Activated T-helper 2 cell treated with anti-CD3 and anti-CD28 coated beads, Interferon-gamma antibody, Interleukin-2, Interleukin-4, amounts not matched to agents 10 μg/mL and 5 μg/mL and 100 μg/mL, durations not matched to agents 14 hours and 24 hours and 36 hours (primary cell): Measurements from ENCODE around the gene ZNF32. TPM values are rescaled to one million over a fixed set of nuclear protein-coding genes. Genes with fewer than 3 reads are reported as not detected.
A peak's percentile ranks its signal among the peaks of the same experiment; 100 is the strongest.
"Not testable (repeated sequence)": the region's sequence is repeated elsewhere in the genome, so short reads cannot be mapped to it uniquely, and the experiment has no call there.

ENCODE experiments used
- DNase-seq: peaks from one replicate; pipeline ENCODE4 v3.0.0; 2021; ENCODE audit warnings: low spot score
- H3K27ac Mint-ChIP-seq: one replicate; pipeline ENCODE4 v1.8.0; 2021; ENCODE audit warnings: mixed read lengths
- H3K27me3 Mint-ChIP-seq: one replicate; pipeline ENCODE4 v1.8.0; 2021; ENCODE audit warnings: low read depth, mixed read lengths
- H3K36me3 Mint-ChIP-seq: one replicate; pipeline ENCODE4 v1.8.0; 2021; ENCODE audit warnings: low read depth, mixed read lengths
- H3K4me1 Mint-ChIP-seq: one replicate; pipeline ENCODE4 v1.8.0; 2021; ENCODE audit warnings: low read depth, mixed read lengths
- H3K4me3 Mint-ChIP-seq: one replicate; pipeline ENCODE4 v1.8.0; 2021; ENCODE audit warnings: low read depth, mild to moderate bottlenecking, moderate library complexity, mixed read lengths
- H3K9me3 Mint-ChIP-seq: one replicate; pipeline ENCODE4 v1.8.0; 2021; ENCODE audit warnings: mixed read lengths
- intact Hi-C: fragments of 100-400 bp; cut with micrococcal nuclease; formaldehyde crosslinking; loops from one replicate; pipeline ENCODE4 v1.15.1; 2023
- total RNA-seq: library from RNA; stranded (reverse); gene quantifications from 2 replicates; pipeline ENCODE4 v1.2.3, GENCODE V29; 2022

ZNF32 gene
- total RNA-seq, 1 donor from 2014 or later = 12.1 TPM

DNA sequence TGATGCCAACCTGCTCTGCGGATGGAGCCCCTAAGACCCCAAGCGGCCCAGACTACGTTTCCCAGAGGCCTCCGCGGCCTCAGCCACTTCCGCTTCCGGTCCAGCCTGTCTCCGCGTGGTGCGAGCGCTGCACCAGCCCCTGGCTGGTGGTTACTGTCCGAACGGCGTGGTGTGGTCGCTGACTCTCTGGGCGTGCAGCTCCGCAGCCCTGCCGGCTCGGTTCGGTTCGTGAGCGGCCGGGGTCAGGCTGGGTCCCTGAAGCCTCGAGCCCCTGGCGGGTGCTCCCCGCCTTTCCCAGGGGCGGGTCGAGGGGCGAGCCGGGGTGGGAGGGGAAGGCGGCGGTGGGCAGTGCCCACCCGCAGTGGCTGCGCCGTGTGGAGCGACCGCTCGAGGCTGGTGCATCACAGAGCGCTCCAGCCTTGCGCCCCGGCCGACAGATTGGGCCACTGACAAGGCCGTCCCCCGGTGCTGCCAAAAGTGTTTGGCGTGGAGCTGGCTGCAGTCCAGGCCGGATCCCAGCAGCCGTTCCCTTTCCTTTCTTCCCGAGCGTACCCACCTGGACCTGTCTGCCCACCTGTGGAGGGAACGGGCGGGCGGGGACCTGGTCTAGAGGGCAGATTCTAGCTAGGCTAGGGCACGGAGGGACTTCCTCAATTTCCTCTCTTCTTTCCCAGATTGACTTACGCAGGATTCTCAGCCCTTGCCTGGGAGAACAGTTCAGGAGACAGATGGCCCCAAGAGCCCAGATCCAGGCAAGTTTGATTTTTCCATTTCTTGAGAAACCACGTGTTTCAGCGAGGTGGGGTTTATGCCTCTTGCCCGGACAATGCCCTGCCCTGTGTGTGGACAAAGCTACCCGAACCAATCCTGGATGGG is 42.1 kb downstream of the ZNF32 start, which contains the start of gene ZNF485:
Gene ZNF485 (plus strand): TSS at position 116 of the 876 bp plus-strand sequence. CDS start 613 bp downstream, at position 729.
- intact Hi-C loops = loop anchor here (1.0 to 2.0 kb wide), 2 partner anchors 10 to 42 kb away; partner anchors contain the start of gene ZNF32
- H3K9me3 Mint-ChIP-seq = peaks cover 26% of the 10 kb centered on the region
- peak within 1 kb of the TSS; percentile 83 for H3K4me3 Mint-ChIP-seq
- peak within 1 kb of the TSS; percentile 67 for H3K27ac Mint-ChIP-seq
- H3K36me3 Mint-ChIP-seq = peaks cover 46% of the 10 kb centered on the region
- H3K27me3 Mint-ChIP-seq = peaks cover 4% of the 10 kb centered on the region
- peak; percentile 41 for DNase-seq
- peaks cover 14% of the 10 kb centered on the region for H3K4me1 Mint-ChIP-seq

DNA sequence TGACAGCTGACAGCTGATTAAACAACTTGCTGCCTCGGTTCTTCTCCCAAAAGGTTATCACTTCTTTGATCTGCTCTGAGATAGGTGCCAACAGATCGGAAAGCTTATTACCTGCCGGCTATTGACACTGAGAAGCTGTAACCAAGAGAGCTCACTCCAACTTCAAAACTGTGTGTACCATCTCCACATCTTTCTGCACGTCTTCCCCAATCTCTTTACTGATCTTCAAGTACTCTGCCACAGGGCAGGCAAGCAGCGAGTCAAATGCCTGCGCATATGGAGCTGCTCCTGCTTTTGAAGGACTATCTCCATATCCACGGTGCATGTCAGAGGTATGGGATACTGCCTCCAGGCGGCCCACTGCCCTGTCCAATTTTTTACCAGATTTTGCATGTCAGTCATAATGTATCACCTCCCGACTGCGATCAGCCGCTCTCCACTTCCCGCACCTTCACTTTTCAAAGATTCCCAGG is 42.8 kb downstream of the ZNF32 start:
- peaks cover 27% of the 10 kb centered on the region for H3K9me3 Mint-ChIP-seq
- H3K4me1 Mint-ChIP-seq = peaks cover 14% of the 10 kb centered on the region
- H3K36me3 Mint-ChIP-seq = peaks cover 40% of the 10 kb centered on the region
- intact Hi-C loops = loop anchor here (1.0 to 2.0 kb wide), 2 partner anchors 10 to 43 kb away; partner anchors contain the start of gene ZNF32
- H3K27ac Mint-ChIP-seq = peak overlapping the region; percentile 5
- H3K4me3 Mint-ChIP-seq = peak overlapping the region; percentile 83
- H3K27me3 Mint-ChIP-seq = peaks cover 4% of the 10 kb centered on the region
- no peak for DNase-seq

DNA sequence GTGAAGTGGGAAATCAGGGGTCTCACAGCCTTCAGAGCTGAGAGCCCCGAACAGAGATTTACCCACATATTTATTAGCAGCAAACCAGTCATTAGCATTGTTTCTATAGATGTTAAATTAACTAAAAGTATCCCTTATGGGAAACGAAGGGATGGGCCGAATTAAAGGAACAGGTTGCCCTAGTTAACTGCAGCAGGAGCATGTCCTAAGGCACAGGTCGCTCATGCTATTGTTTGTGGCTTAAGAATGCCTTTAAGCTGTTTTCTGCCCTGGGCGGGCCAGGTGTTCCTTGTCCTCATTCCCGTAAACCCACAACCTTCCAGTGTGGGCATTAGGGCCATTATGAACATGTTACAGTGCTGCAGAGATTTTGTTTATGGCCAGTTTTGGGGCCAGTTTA is 47.1 kb downstream of the ZNF32 start:
- H3K4me3 Mint-ChIP-seq, H3K4me1 Mint-ChIP-seq, DNase-seq, intact Hi-C loops, H3K36me3 Mint-ChIP-seq, H3K27me3 Mint-ChIP-seq, H3K27ac Mint-ChIP-seq: not testable (repeated sequence)
- H3K9me3 Mint-ChIP-seq = peaks cover 13% of the 10 kb centered on the region

DNA sequence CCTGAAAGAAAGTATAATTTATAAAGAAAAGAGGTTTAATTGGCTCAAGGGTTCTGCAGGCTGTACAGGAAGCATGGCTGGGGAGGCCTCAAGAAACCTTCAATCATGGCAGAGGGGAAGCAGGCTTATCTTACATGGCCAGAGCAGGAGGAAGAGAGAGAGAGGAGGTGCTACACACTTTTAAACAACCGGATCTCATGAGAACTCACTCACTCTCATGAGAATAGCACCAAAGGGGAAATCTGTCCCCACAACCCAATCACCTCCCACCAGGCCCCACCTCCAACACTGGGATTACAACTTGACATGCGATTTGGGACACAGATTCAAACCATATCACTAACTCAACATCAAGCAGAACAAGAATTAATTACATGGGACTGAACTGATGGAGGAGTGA is 49.3 kb downstream of the ZNF32 start:
- Mint-ChIP-seq H3K27ac (no peak overlapping the region), H3K36me3 (peaks cover 3% of the 10 kb centered on the region), H3K27me3 (peaks cover 9% of the 10 kb centered on the region), H3K4me1 (peaks cover 23% of the 10 kb centered on the region), H3K9me3 (peaks cover 9% of the 10 kb centered on the region), H3K4me3 (no peak overlapping the region)
- no peak for DNase-seq
- intact Hi-C loops = loop anchor here (5.0 to 10.0 kb wide), 6 partner anchors 185 to 1045 kb away; no protein-coding TSS in a partner anchor

DNA sequence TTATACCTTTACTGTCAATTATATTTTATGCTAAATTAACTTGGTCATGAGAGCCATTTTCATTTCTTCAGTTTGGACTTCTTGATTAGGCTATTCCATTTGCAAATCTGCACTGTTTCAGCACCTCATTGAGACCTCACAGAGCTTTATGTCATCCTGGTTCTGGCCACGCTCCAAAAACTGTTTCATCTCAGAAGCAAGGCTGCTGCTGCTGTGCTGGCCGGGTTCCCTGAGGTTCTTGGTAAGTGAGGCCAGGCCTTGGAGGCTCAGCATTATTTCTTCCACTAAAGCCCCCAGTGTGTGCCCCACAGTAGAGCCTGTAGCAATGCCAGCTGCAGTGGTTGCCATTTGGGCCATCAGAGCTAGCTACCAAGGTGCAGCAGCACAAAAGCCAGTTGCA is 50.2 kb downstream of the ZNF32 start:
- peaks cover 26% of the 10 kb centered on the region for H3K4me1 Mint-ChIP-seq
- intact Hi-C loops = loop anchor here (5.0 to 10.0 kb wide), 6 partner anchors 186 to 1044 kb away; no protein-coding TSS in a partner anchor

DNA sequence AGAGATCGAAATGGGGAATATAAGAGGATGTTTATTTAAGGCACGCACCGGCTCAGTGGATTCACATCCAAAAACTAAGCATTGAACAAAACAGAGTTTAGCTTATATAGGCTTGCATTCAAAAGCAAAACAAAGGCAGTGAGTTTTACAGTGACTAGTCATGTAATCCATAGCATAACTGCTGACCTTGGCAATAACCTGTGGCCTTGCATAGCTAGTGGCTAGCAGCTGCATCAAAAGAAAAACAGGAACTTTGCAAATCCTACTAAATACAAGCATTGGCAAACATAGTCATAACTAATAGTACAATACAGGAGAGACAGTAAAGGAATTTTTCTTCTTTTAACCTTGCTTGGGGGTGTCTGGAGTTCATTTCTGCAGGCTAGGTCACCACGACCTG is 52.1 kb downstream of the ZNF32 start:
- H3K4me3 Mint-ChIP-seq = no peak overlapping the region
- peaks cover 12% of the 10 kb centered on the region for H3K27me3 Mint-ChIP-seq
- peaks cover 7% of the 10 kb centered on the region for H3K36me3 Mint-ChIP-seq
- H3K9me3 Mint-ChIP-seq = peaks cover 22% of the 10 kb centered on the region
- no peak overlapping the region for H3K27ac Mint-ChIP-seq
- peaks cover 26% of the 10 kb centered on the region for H3K4me1 Mint-ChIP-seq
- no peak for DNase-seq
- intact Hi-C loops = loop anchor here (1.0 to 10.0 kb wide), 7 partner anchors 10 to 1042 kb away; partner anchors contain the start of gene ZNF485

More for the DNA sequence above, 50.2 kb downstream of the ZNF32 start:
- H3K27me3 Mint-ChIP-seq = peaks cover 14% of the 10 kb centered on the region
- peaks cover 16% of the 10 kb centered on the region for H3K9me3 Mint-ChIP-seq
- H3K36me3 Mint-ChIP-seq = peaks cover 7% of the 10 kb centered on the region
- DNase-seq = no peak
- H3K27ac Mint-ChIP-seq = no peak overlapping the region
- H3K4me3 Mint-ChIP-seq = no peak overlapping the region

DNA sequence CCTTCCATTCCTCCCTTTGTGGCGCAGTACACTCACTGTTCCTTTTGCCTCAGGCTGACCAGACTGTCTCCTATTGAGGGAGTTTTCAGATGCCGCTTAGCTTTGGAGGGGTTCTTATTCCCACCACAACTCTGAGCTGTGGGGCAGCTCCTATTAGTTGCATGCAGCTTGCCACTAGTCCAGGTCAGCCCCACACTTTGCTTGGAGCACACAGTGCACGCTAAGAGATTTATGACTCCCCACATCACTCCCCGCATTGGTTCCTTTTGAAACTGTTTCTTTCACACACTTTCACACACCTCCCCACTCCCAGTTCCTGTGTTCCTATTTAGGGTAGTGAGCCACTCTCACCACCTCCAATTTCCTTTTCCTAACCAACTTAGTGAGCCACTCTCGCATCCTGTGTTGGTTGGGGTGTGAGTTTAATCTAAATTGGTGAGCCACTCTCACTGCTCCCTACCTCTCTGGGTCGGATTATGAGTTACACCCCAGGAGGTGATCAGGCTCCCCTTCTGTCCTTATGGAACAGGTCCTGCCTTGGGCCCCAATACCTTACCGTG is 52.9 kb downstream of the ZNF32 start:
- peak overlapping the region; percentile 70 for H3K27ac Mint-ChIP-seq
- intact Hi-C loops = loop anchor here (1.0 to 10.0 kb wide), 9 partner anchors 10 to 1041 kb away; partner anchors contain the start of genes ZNF239, ZNF32 and ZNF485

DNA sequence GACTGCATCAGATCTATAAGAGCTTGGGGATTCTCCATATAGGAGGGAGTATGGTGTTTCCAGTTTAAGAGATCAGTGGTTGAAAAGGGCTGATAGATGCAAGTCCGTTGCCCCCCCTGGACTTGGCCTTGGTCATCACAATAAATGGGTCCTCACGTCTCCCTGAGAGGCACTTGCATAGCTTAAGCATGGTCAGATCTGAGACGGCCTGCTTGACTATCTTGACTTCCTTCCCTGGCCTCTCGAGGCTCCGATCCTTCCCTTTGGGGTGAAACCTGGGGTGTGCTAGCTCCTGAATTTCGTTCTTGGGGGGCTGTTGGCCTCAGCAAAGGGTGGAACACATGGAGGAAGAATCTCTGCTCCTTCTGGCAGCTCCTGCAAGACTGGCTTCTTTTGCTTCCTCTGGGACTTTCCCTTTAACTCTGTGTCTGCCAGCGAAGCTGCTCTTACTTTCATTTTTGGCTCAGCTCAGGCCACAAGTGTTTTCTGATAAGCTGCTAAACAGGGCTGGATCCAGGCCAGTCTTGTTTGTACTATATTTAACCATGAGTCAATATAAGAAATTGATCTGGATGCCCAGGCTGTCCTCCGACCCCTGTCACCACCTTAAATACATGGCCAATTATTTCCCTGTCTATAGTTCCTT is 53.6 kb downstream of the ZNF32 start:
- Mint-ChIP-seq H3K4me1 (peaks cover 26% of the 10 kb centered on the region), H3K4me3 (peak overlapping the region; percentile 59), H3K27ac (peak overlapping the region; percentile 70), H3K9me3 (peaks cover 23% of the 10 kb centered on the region), H3K36me3 (peaks cover 7% of the 10 kb centered on the region), H3K27me3 (peaks cover 14% of the 10 kb centered on the region)
- intact Hi-C loops = loop anchor here (1.0 to 10.0 kb wide), 8 partner anchors 21 to 1040 kb away; partner anchors contain the start of genes ZNF239 and ZNF32
- peak; percentile 29 for DNase-seq

More for the DNA sequence above, 52.9 kb downstream of the ZNF32 start:
- peaks cover 7% of the 10 kb centered on the region for H3K36me3 Mint-ChIP-seq
- no peak for DNase-seq
- peak overlapping the region; percentile 59 for H3K4me3 Mint-ChIP-seq
- H3K9me3 Mint-ChIP-seq = peaks cover 20% of the 10 kb centered on the region
- peaks cover 12% of the 10 kb centered on the region for H3K27me3 Mint-ChIP-seq
- peaks cover 26% of the 10 kb centered on the region for H3K4me1 Mint-ChIP-seq

Other genes starting within 250 kb of the ZNF32 start
- gene HNRNPF, start 239.7 kb downstream of the ZNF32 start, total RNA-seq = 503 and 520 TPM in 2 replicates
- 2.0 and 2.2 TPM in 2 replicates for gene ZNF487, start 211.8 kb downstream of the ZNF32 start, total RNA-seq
- gene ZNF239, start 74.3 kb downstream of the ZNF32 start, total RNA-seq = 0.66 and 0.97 TPM in 2 replicates
- 5.6 and 6.5 TPM in 2 replicates for gene ZNF485, start 42.4 kb downstream of the ZNF32 start, total RNA-seq